K562 (cell line): Measurements from ENCODE around the gene PBX2. TPM values are rescaled to one million over a fixed set of nuclear protein-coding genes. Genes with fewer than 3 reads are reported as not detected.

Source experiments
- ATAC-seq: fragments of 200-7000 bp; cut with Tn5 transposase; 3 replicates; pipeline ENCODE4 v1.9.1; 2020; ENCODE audit warnings: moderate library complexity
- BruUV-seq: library from RNA; stranded (reverse); fragments of 400-500 nt; replicated peaks from 2 replicates; lab custom pipeline; 2021; lab: Mats Ljungman, UMichigan
- CTCF ChIA-PET: fragments of 300-600 bp; formaldehyde crosslinking; extraction: SDS; loops from one replicate; lab custom pipeline; 2021; ENCODE audit warnings: low intra/inter-chr PET ratio; lab: Yijun Ruan, JAX
- POLR2A ChIA-PET: fragments of 300-600, 350-650 bp; sonication (Branson Sonifier 250); formaldehyde crosslinking; extraction: SDS; loops from one replicate; lab custom pipeline; 2021; ENCODE audit warnings: antibody characterized with exemption, inconsistent platforms; lab: Yijun Ruan, JAX
- DNase-seq, 4 experiments: peaks; one replicate each; pipeline versions ENCODE4 v3.0.0 to v3.0.0-alpha.2; 2011 to 2018; ENCODE audit warnings: low spot score in 3 of 4, mixed read lengths in 3 of 4; ENCODE audit errors: extremely low read depth in 1 of 4
- FAIRE-seq: peaks from 2 replicates; lab custom pipeline; 2011; peaks lifted over from hg19 to GRCh38; lab: Jason Lieb, UNC
- H2AFZ ChIP-seq: 2 replicates; pipeline ENCODE4 v1.6.0; 2011; ENCODE audit warnings: low read depth, low read length, control low read depth, inconsistent platforms
- H3K27ac ChIP-seq: fragments of 200-600 bp; 3 replicates; pipeline ENCODE4 v1.8.0; 2011; ENCODE audit warnings: low read depth, mild to moderate bottlenecking, control low read depth, inconsistent platforms, low read length, moderate library complexity, mixed read lengths; ENCODE audit errors: extremely low read depth
- H3K27me3 ChIP-seq, 2 experiments: fragments of 300-600 bp in 1 of 2; 2 replicates in 1 of 2; 3 replicates in 1 of 2; pipeline versions ENCODE4 v1.6.0 to v1.8.0; 2011; ENCODE audit warnings: inconsistent platforms in 2 of 2, low read length in 2 of 2, mild to moderate bottlenecking in 1 of 2, mixed read lengths in 1 of 2, moderate library complexity in 1 of 2; ENCODE audit not compliant: control insufficient read depth in 2 of 2, insufficient read depth in 2 of 2
- H3K36me3 ChIP-seq: fragments of 300-600 bp; 3 replicates; pipeline ENCODE4 v1.8.0; 2011; ENCODE audit warnings: mild to moderate bottlenecking, low read length, inconsistent platforms; ENCODE audit not compliant: control insufficient read depth, insufficient read depth
- H3K4me1 ChIP-seq, 2 experiments: fragments of 200-600 bp in 1 of 2; replicated peaks in 1 of 2; 2 replicates in 1 of 2; 3 replicates in 1 of 2; pipeline versions ENCODE4 v1.5.1 to v1.8.0; 2011; ENCODE audit warnings: inconsistent platforms in 2 of 2, low read length in 2 of 2, mild to moderate bottlenecking in 1 of 2, mixed read lengths in 1 of 2, moderate library complexity in 1 of 2; ENCODE audit not compliant: control insufficient read depth in 2 of 2, insufficient read depth in 2 of 2
- H3K4me2 ChIP-seq: 2 replicates; pipeline ENCODE4 v1.6.1; 2011; ENCODE audit warnings: low read length, control low read depth, inconsistent platforms, mixed read lengths; ENCODE audit not compliant: insufficient read depth
- H3K4me3 ChIP-seq: fragments of 200-600 bp; sonication (generic), shearing (Covaris generic); 2 replicates; pipeline ENCODE4 v1.5.1; 2016; ENCODE audit warnings: control low read depth, inconsistent platforms
- H3K79me2 ChIP-seq: fragments of 200-600 bp; 3 replicates; pipeline ENCODE4 v1.8.0; 2011; ENCODE audit warnings: low read length, inconsistent platforms; ENCODE audit not compliant: control insufficient read depth, insufficient read depth
- H3K9ac ChIP-seq, 2 experiments: 2 replicates each; pipeline versions ENCODE4 v1.6.0 to v1.6.1; 2011; ENCODE audit warnings: low read depth in 2 of 2, low read length in 2 of 2, control low read depth in 1 of 2, inconsistent platforms in 1 of 2, mild to moderate bottlenecking in 1 of 2, mixed read lengths in 1 of 2; ENCODE audit not compliant: insufficient read depth in 1 of 2
- H3K9me1 ChIP-seq: one replicate; pipeline ENCODE4 v1.6.0; 2011; ENCODE audit warnings: inconsistent platforms, mild to moderate bottlenecking, low read length, moderate library complexity; ENCODE audit not compliant: control insufficient read depth, insufficient read depth
- H3K9me3 ChIP-seq: replicated peaks from 2 replicates; pipeline ENCODE4 v1.5.1; 2011; ENCODE audit warnings: low read depth, low read length, inconsistent platforms; ENCODE audit not compliant: control insufficient read depth, insufficient read depth
- H4K20me1 ChIP-seq: replicated peaks from 2 replicates; pipeline ENCODE4 v1.6.1; 2011; ENCODE audit warnings: low read length, inconsistent platforms, mixed read lengths; ENCODE audit not compliant: control insufficient read depth, insufficient read depth
- CTCF ChIP-seq, 3 experiments: IDR thresholded peaks in 2 of 3; conservative IDR thresholded peaks in 1 of 3; 2 replicates each; pipeline ENCODE4 v1.5.1; 2011 to 2012; ENCODE audit warnings: low read length in 3 of 3, mild to moderate bottlenecking in 3 of 3, control low read depth in 2 of 3, improper control_type of control experiment in 1 of 3, inconsistent platforms in 1 of 3, low read depth in 1 of 3, mixed read lengths in 1 of 3, moderate library complexity in 1 of 3; ENCODE audit not compliant: insufficient read depth in 2 of 3
- KDM4B ChIP-seq, 2 experiments: fragments of 450-650 bp in 1 of 2; sonication (generic) in 1 of 2; IDR thresholded peaks; 2 replicates each; pipeline ENCODE4 v1.6.1; 2016 to 2017; ENCODE audit warnings: borderline replicate concordance in 2 of 2, antibody characterized with exemption in 1 of 2, low read depth in 1 of 2, mild to moderate bottlenecking in 1 of 2
- NEUROD1 ChIP-seq: fragments of 150-350 bp; IDR thresholded peaks from 2 replicates; pipeline ENCODE4 v1.6.1; 2014; ENCODE audit warnings: borderline replicate concordance, low read length, low read depth; ENCODE audit not compliant: partially characterized antibody
- NUFIP1 ChIP-seq: fragments of 450-650 bp; IDR thresholded peaks from 2 replicates; pipeline ENCODE4 v1.6.1; 2018; ENCODE audit not compliant: partially characterized antibody
- SAFB2 ChIP-seq: fragments of 200-400 bp; formaldehyde crosslinking; IDR thresholded peaks from 2 replicates; pipeline ENCODE4 v1.6.1; 2018; ENCODE audit warnings: borderline replicate concordance, low read length, low read depth, moderate library complexity; ENCODE audit not compliant: severe bottlenecking
- ZNF318 ChIP-seq, 2 experiments: fragments of 450-650 bp; IDR thresholded peaks; 2 replicates each; pipeline ENCODE4 v1.6.1; 2016; ENCODE audit warnings: mild to moderate bottlenecking in 2 of 2, borderline replicate concordance in 1 of 2, low read depth in 1 of 2, moderate library complexity in 1 of 2
- WGBS: fragments of 100-300 bp; shearing (Covaris generic); methylation state at CpG from one replicate; pipeline ENCODE4 v1.1.6; 2016; ENCODE audit warnings: low coverage, mixed read lengths; ENCODE audit not compliant: insufficient coverage; ENCODE audit errors: missing lambda C conversion rate; 5-methylcytosine and 5-hydroxymethylcytosine counted together
- in situ Hi-C: fragments of 300-500 bp; cut with MboI; formaldehyde crosslinking; loops from 4 replicates; pipeline ENCODE4 v1.15.0; 2018; ENCODE audit warnings: inconsistent platforms, mixed read lengths
- intact Hi-C: fragments of 100-400 bp; cut with micrococcal nuclease; formaldehyde crosslinking; loops from 2 replicates; pipeline ENCODE4 v1.14.2; 2022
- polyA plus RNA-seq, 8 experiments: library from polyadenylated mRNA; depleted of rRNA in 4 of 8; stranded (reverse) in 5 of 8; unstranded in 3 of 8; fragments of >200 nt; fragmentation: Nextera tagmentation in 2 of 8; fragmentation: Illumina TruSeq in 1 of 8; extraction: Ambion mirVana in 2 of 8; extraction: Trizol in 1 of 8; gene quantifications; 2 replicates each; pipeline versions ENCODE4 v1.2.1 to v1.2.3, GENCODE V29; 2011 to 2014; ENCODE audit warnings: inconsistent platforms in 1 of 8, missing spikeins in 1 of 8
- total RNA-seq, 7 experiments: library from RNA; depleted of rRNA in 6 of 7; stranded (reverse); fragments of >200 nt in 6 of 7; fragmentation: Illumina TruSeq in 2 of 7; extraction: Trizol in 2 of 7; gene quantifications; 2 replicates each; pipeline versions ENCODE4 v1.2.1 to v1.2.3, GENCODE V29; 2011 to 2021; ENCODE audit warnings: low replicate concordance in 1 of 7

The PBX2 gene
- total and polyA plus RNA-seq, 9 of the 15 experiments (the other 6 are each of a cell fraction or from before 2014, with no cell fraction given): 1.9 to 134 (median 62.5) TPM

GRCh38 chr6:32168350-32168749 lies 21.7 kb downstream of the PBX2 start (continued):
- 0 out of 4 replicates have a peak, but pooled peaks of 1 of the 2 experiments have one; percentile 31 for TF ChIP-seq KDM4B (IDR thresholded peaks at IDR 0.05; ENCODE audit: borderline replicate concordance in 2 of 2, low read depth in 1 of 2)
- TF ChIP-seq CTCF (IDR thresholded peaks at IDR 0.05 in 2 of 3, conservative IDR thresholded peaks at IDR 0.05 in 1 of 3; ENCODE audit: insufficient read depth in 2 of 3, low read depth in 1 of 3, low read length in 3 of 3): peak; percentile 38 to 52 (median 43)
- TF ChIP-seq SAFB2: no peak

- DNase-seq (peak; percentile 82 to 97 (median 90)), ATAC-seq (peak; percentile 86), FAIRE-seq (peak; percentile 97)
- Histone ChIP-seq H3K4me2 (peak overlapping the region; percentile 65), H3K9ac (peak overlapping the region; percentile 53 to 88), H3K79me2 (peaks cover 7% of the 10 kb centered on the region), H3K4me3 (no peak overlapping the region), H3K9me1 (no peaks in the 10 kb centered on the region), H3K36me3 (peaks cover 76% of the 10 kb centered on the region), H2AFZ (no peak overlapping the region), H3K9me3 (no peaks in the 10 kb centered on the region), H3K27me3 (no peaks in the 10 kb centered on the region), H4K20me1 (no peaks in the 10 kb centered on the region), H3K27ac (peak overlapping the region; percentile 83), H3K4me1 (peaks cover 46 to 51% of the 10 kb centered on the region in 2 experiments)
- TSS peak; percentile 35 for BruUV-seq
- intact Hi-C loops: loop anchor here (2.0 to 5.0 kb wide), 2 partner anchors 27 to 51 kb away; no protein-coding TSS in a partner anchor
- in situ Hi-C loops: no loop called here
- ChIA-PET POLR2A (interaction anchor here (0.8 to 2.2 kb wide), 8 partner anchors 9 to 74 kb away, joined by 3 to 25 read pairs (median 4); partner anchors contain the start of genes AGPAT1 and FKBPL), CTCF (no interaction called here)
- 0% methylated on average over 6 of the region's 6 CpGs for WGBS
- no peak for TF ChIP-seq NUFIP1
- peak; percentile 68 for TF ChIP-seq NEUROD1
- no peak for TF ChIP-seq ZNF318 (IDR thresholded peaks at IDR 0.05; ENCODE audit: borderline replicate concordance in 1 of 2, low read depth in 1 of 2)
These were observed 22.2 kb downstream of the PBX2 start for GRCh38 chr6:32167761-32168262.
